Astrocyte (in vitro differentiated cells and primary cell): ENCODE data around the gene ZSCAN22.

Experiments used
- EZH2 ChIP-seq: IDR thresholded peaks from 2 replicates; pipeline ENCODE4 v1.6.1; 2012; ENCODE audit warnings: mild to moderate bottlenecking, low read length, inconsistent platforms; ENCODE audit not compliant: insufficient read depth
- TF ChIP-seq, protein P1 (sequence below): IDR thresholded peaks from 2 replicates; pipeline ENCODE4 v1.5.1; 2011; ENCODE audit warnings: low read depth, mild to moderate bottlenecking, inconsistent platforms, low read length, moderate library complexity; ENCODE audit not compliant: insufficient read depth

DNA sequence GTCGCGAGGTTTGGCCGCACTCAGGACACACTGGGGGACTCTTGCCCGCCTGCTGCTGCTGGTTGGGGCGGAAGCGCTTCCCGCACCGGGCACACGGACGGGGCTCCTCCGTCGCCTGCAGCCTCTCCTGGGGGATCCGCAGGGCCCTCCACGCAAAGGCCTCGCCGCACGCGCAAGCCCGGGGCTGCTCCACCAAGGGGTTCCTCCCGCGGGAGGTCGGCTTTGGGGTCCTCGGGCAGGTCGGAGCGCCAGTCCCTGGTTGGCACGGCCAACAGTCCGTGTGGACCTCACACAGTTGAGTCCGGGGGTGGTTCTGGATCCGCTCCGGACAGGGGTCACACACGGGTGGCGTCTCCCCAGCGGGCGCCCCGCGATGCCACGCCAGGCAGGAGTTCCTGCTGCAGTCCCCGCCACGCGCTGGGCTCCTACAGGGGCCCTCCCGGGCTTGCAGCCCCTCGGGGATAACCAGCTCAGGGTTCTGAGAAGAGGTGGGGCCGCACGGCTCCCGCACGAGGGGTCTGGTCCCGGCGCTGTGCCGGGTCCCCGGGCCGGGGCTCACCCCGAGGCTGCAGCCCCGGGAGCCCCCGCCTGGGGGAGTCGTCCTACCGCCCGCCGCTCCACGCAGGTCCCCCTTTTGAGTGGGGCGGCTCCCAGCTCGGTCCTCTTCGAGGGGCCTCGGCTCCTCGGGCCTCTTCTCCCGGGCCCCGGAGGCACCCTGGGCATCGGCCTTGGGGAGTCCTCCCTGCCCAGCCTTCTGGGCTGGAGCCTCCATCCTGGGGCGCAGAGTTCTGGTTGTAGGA, 42.0 kb downstream of the ZSCAN22 start:
- TF ChIP-seq, protein P1, sequence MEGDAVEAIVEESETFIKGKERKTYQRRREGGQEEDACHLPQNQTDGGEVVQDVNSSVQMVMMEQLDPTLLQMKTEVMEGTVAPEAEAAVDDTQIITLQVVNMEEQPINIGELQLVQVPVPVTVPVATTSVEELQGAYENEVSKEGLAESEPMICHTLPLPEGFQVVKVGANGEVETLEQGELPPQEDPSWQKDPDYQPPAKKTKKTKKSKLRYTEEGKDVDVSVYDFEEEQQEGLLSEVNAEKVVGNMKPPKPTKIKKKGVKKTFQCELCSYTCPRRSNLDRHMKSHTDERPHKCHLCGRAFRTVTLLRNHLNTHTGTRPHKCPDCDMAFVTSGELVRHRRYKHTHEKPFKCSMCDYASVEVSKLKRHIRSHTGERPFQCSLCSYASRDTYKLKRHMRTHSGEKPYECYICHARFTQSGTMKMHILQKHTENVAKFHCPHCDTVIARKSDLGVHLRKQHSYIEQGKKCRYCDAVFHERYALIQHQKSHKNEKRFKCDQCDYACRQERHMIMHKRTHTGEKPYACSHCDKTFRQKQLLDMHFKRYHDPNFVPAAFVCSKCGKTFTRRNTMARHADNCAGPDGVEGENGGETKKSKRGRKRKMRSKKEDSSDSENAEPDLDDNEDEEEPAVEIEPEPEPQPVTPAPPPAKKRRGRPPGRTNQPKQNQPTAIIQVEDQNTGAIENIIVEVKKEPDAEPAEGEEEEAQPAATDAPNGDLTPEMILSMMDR: no peak
- no peak for TF ChIP-seq EZH2
